GM23338 (cell line): ENCODE results near the gene ARL6IP1. TPM values are rescaled to one million over a fixed set of nuclear protein-coding genes. Genes with fewer than 3 reads are reported as not detected.

Experiments used
- ATAC-seq: fragments of 200-7000 bp; cut with Tn5 transposase; 3 replicates; pipeline ENCODE4 v1.9.1; 2020
- DNase-seq: peaks from one replicate; pipeline ENCODE4 v3.0.0-alpha.2; 2015; ENCODE audit warnings: low spot score
- H2AFZ ChIP-seq: fragments of 200-600 bp; sonication (generic); 2 replicates; pipeline ENCODE4 v1.8.0; 2016; ENCODE audit warnings: antibody characterized with exemption, mild to moderate bottlenecking, moderate library complexity
- H3F3A ChIP-seq: fragments of 200-600 bp; sonication (generic); replicated peaks from 2 replicates; pipeline ENCODE4 v1.8.0; 2017; ENCODE audit warnings: antibody characterized with exemption, mixed run types, low read depth
- H3K27ac ChIP-seq: fragments of 200-600 bp; sonication (generic); 2 replicates; pipeline ENCODE4 v1.6.1; 2016; ENCODE audit warnings: low read depth
- H3K27me3 ChIP-seq: fragments of 200-600 bp; sonication (generic); 2 replicates; pipeline ENCODE4 v1.8.0; 2016; ENCODE audit warnings: mild to moderate bottlenecking, mixed run types, moderate library complexity; ENCODE audit not compliant: insufficient read depth
- H3K36me3 ChIP-seq: fragments of 200-600 bp; sonication (generic); 2 replicates; pipeline ENCODE4 v1.8.0; 2016; ENCODE audit warnings: mild to moderate bottlenecking; ENCODE audit not compliant: insufficient read depth
- H3K4me1 ChIP-seq: fragments of 200-600 bp; sonication (generic); 2 replicates; pipeline ENCODE4 v1.8.0; 2016; ENCODE audit warnings: mild to moderate bottlenecking, moderate library complexity; ENCODE audit not compliant: insufficient read depth
- H3K4me2 ChIP-seq: fragments of 200-600 bp; sonication (generic); 2 replicates; pipeline ENCODE4 v1.7.1; 2017; ENCODE audit warnings: mixed run types
- H3K4me3 ChIP-seq: fragments of 200-600 bp; sonication (generic); 2 replicates; pipeline ENCODE4 v1.6.1; 2016; ENCODE audit warnings: mixed run types
- H3K79me2 ChIP-seq: fragments of 200-600 bp; sonication (generic); replicated peaks from 2 replicates; pipeline ENCODE4 v1.8.0; 2017; ENCODE audit warnings: mild to moderate bottlenecking; ENCODE audit not compliant: insufficient read depth
- H3K9me2 ChIP-seq: fragments of 200-600 bp; sonication (generic); 2 replicates; pipeline ENCODE4 v1.8.0; 2017; ENCODE audit not compliant: insufficient read depth
- H4K20me1 ChIP-seq: fragments of 200-600 bp; sonication (generic); replicated peaks from 2 replicates; pipeline ENCODE4 v1.8.0; 2017; ENCODE audit warnings: mild to moderate bottlenecking; ENCODE audit not compliant: insufficient read depth
- H3K27ac Mint-ChIP-seq: 2 replicates; pipeline ENCODE4 v1.8.0; 2020; ENCODE audit warnings: inconsistent platforms, mild to moderate bottlenecking, moderate library complexity, mixed read lengths
- H3K27me3 Mint-ChIP-seq: 3 replicates; pipeline ENCODE4 v1.8.0; 2022; ENCODE audit warnings: low read depth, mild to moderate bottlenecking, moderate library complexity, mixed read lengths, inconsistent platforms; ENCODE audit not compliant: insufficient read depth, poor library complexity
- H3K36me3 Mint-ChIP-seq: 3 replicates; pipeline ENCODE4 v1.8.0; 2021; ENCODE audit warnings: low read depth, mild to moderate bottlenecking, inconsistent platforms, moderate library complexity, mixed read lengths
- H3K4me1 Mint-ChIP-seq: 3 replicates; pipeline ENCODE4 v1.8.0; 2020; ENCODE audit warnings: mild to moderate bottlenecking, inconsistent platforms, mixed read lengths
- H3K4me3 Mint-ChIP-seq: 3 replicates; pipeline ENCODE4 v1.8.0; 2021; ENCODE audit warnings: moderate library complexity, mild to moderate bottlenecking, inconsistent platforms, mixed read lengths
- H3K9me3 Mint-ChIP-seq: 3 replicates; pipeline ENCODE4 v1.8.0; 2020; ENCODE audit warnings: moderate library complexity, mild to moderate bottlenecking, inconsistent platforms, mixed read lengths
- CREB1 ChIP-seq: fragments of 250-450 bp; sonication (Bioruptor Pico); IDR thresholded peaks from 2 replicates; pipeline ENCODE4 v1.5.0; 2020; ENCODE audit warnings: low read depth, mild to moderate bottlenecking, moderate library complexity
- EZH2phosphoT487 ChIP-seq: fragments of 200-600 bp; sonication (generic); IDR thresholded peaks from one replicate; pipeline ENCODE4 v1.8.1; 2018; ENCODE audit warnings: antibody characterized with exemption; ENCODE audit not compliant: unreplicated experiment
- NANOG ChIP-seq: IDR thresholded peaks from 2 replicates; pipeline ENCODE4 v1.6.1; 2016; ENCODE audit warnings: antibody characterized with exemption, borderline replicate concordance
- polyA plus RNA-seq: library from polyadenylated mRNA; unstranded; fragments of >200 nt; fragmentation: Nextera tagmentation; extraction: Ambion mirVana; gene quantifications from 2 replicates; pipeline ENCODE4 v1.2.1, GENCODE V29; 2016
- total RNA-seq: library from RNA; depleted of rRNA; stranded (reverse); fragments of >200 nt; shearing (Covaris generic); gene quantifications from 2 replicates; pipeline ENCODE4 v1.2.3, GENCODE V29; 2014
- TF ChIP-seq, protein P1 (sequence below): fragments of 250-450 bp; sonication (Bioruptor Pico); IDR thresholded peaks from 2 replicates; pipeline ENCODE4 v1.5.0; 2020; ENCODE audit warnings: mild to moderate bottlenecking, moderate library complexity
- TF ChIP-seq, protein P2 (sequence below): IDR thresholded peaks from one replicate; pipeline ENCODE4 v1.6.1; 2018; ENCODE audit warnings: antibody characterized with exemption; ENCODE audit not compliant: unreplicated experiment

Gene ARL6IP1
- total and polyA plus RNA-seq, 2 experiments from 2014 or later: 192 to 250 TPM

DNA sequence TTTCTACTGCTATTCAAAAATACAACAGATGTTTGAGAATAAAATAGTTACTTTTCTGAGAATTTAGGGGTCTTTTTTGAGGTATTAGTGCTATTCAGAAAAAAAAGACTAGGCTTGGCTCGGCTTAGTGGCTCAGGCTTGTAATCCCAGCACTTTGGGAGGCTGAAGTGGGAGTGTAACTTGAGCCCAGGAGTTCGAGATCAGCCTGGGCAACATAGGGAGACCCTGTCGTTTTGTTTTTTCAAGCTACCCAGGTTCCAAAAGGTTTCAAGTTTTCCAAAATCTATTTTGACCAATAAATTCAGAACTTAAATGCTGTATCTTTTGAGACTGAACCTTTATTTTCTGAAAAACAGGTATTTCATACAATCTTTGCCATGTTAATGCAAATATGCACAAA is 3.2 kb upstream of the ARL6IP1 start:
- H3K27me3 Mint-ChIP-seq: peaks cover 20% of the 10 kb centered on the region
- peak overlapping the region; percentile 92; the same call in 1 of the 2 replicates for H3K27ac Mint-ChIP-seq
- TF ChIP-seq, protein P1, sequence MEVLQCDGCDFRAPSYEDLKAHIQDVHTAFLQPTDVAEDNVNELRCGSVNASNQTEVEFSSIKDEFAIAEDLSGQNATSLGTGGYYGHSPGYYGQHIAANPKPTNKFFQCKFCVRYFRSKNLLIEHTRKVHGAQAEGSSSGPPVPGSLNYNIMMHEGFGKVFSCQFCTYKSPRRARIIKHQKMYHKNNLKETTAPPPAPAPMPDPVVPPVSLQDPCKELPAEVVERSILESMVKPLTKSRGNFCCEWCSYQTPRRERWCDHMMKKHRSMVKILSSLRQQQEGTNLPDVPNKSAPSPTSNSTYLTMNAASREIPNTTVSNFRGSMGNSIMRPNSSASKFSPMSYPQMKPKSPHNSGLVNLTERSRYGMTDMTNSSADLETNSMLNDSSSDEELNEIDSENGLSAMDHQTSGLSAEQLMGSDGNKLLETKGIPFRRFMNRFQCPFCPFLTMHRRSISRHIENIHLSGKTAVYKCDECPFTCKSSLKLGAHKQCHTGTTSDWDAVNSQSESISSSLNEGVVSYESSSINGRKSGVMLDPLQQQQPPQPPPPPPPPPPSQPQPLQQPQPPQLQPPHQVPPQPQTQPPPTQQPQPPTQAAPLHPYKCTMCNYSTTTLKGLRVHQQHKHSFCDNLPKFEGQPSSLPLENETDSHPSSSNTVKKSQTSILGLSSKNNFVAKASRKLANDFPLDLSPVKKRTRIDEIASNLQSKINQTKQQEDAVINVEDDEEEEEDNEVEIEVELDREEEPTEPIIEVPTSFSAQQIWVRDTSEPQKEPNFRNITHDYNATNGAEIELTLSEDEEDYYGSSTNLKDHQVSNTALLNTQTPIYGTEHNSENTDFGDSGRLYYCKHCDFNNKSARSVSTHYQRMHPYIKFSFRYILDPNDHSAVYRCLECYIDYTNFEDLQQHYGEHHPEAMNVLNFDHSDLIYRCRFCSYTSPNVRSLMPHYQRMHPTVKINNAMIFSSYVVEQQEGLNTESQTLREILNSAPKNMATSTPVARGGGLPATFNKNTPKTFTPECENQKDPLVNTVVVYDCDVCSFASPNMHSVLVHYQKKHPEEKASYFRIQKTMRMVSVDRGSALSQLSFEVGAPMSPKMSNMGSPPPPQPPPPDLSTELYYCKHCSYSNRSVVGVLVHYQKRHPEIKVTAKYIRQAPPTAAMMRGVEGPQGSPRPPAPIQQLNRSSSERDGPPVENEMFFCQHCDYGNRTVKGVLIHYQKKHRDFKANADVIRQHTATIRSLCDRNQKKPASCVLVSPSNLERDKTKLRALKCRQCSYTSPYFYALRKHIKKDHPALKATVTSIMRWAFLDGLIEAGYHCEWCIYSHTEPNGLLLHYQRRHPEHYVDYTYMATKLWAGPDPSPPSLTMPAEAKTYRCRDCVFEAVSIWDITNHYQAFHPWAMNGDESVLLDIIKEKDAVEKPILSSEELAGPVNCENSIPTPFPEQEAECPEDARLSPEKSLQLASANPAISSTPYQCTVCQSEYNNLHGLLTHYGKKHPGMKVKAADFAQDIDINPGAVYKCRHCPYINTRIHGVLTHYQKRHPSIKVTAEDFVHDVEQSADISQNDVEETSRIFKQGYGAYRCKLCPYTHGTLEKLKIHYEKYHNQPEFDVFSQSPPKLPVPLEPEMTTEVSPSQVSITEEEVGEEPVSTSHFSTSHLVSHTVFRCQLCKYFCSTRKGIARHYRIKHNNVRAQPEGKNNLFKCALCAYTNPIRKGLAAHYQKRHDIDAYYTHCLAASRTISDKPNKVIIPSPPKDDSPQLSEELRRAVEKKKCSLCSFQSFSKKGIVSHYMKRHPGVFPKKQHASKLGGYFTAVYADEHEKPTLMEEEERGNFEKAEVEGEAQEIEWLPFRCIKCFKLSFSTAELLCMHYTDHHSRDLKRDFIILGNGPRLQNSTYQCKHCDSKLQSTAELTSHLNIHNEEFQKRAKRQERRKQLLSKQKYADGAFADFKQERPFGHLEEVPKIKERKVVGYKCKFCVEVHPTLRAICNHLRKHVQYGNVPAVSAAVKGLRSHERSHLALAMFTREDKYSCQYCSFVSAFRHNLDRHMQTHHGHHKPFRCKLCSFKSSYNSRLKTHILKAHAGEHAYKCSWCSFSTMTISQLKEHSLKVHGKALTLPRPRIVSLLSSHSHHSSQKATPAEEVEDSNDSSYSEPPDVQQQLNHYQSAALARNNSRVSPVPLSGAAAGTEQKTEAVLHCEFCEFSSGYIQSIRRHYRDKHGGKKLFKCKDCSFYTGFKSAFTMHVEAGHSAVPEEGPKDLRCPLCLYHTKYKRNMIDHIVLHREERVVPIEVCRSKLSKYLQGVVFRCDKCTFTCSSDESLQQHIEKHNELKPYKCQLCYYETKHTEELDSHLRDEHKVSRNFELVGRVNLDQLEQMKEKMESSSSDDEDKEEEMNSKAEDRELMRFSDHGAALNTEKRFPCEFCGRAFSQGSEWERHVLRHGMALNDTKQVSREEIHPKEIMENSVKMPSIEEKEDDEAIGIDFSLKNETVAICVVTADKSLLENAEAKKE: no peak
- TF ChIP-seq NANOG (no peak), EZH2phosphoT487 (no peak), CREB1 (CRISPR knock-in tag) (no peak)
- TF ChIP-seq, protein P2, sequence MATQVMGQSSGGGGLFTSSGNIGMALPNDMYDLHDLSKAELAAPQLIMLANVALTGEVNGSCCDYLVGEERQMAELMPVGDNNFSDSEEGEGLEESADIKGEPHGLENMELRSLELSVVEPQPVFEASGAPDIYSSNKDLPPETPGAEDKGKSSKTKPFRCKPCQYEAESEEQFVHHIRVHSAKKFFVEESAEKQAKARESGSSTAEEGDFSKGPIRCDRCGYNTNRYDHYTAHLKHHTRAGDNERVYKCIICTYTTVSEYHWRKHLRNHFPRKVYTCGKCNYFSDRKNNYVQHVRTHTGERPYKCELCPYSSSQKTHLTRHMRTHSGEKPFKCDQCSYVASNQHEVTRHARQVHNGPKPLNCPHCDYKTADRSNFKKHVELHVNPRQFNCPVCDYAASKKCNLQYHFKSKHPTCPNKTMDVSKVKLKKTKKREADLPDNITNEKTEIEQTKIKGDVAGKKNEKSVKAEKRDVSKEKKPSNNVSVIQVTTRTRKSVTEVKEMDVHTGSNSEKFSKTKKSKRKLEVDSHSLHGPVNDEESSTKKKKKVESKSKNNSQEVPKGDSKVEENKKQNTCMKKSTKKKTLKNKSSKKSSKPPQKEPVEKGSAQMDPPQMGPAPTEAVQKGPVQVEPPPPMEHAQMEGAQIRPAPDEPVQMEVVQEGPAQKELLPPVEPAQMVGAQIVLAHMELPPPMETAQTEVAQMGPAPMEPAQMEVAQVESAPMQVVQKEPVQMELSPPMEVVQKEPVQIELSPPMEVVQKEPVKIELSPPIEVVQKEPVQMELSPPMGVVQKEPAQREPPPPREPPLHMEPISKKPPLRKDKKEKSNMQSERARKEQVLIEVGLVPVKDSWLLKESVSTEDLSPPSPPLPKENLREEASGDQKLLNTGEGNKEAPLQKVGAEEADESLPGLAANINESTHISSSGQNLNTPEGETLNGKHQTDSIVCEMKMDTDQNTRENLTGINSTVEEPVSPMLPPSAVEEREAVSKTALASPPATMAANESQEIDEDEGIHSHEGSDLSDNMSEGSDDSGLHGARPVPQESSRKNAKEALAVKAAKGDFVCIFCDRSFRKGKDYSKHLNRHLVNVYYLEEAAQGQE: no peak
- H3K4me3 Mint-ChIP-seq: no peak overlapping the region; the same call in 2 of the 3 replicates
- Histone ChIP-seq H3K9me2 (no peaks in the 10 kb centered on the region), H3F3A (peaks cover 4% of the 10 kb centered on the region), H3K36me3 (peaks cover 18% of the 10 kb centered on the region), H4K20me1 (peaks cover 8% of the 10 kb centered on the region), H2AFZ (no peak overlapping the region), H3K4me3 (peak overlapping the region; percentile 17; the same call in 1 of the 2 replicates), H3K27ac (peak overlapping the region; percentile 4; the same call in 1 of the 2 replicates), H3K27me3 (no peaks in the 10 kb centered on the region), H3K4me2 (peak overlapping the region; percentile 53), H3K4me1 (peaks cover 47% of the 10 kb centered on the region), H3K79me2 (peaks cover 21% of the 10 kb centered on the region)
- DNase-seq (peak; percentile 37), ATAC-seq (no peak)
- no peaks in the 10 kb centered on the region for H3K9me3 Mint-ChIP-seq
- H3K4me1 Mint-ChIP-seq: peaks cover 48% of the 10 kb centered on the region
- peaks cover 42% of the 10 kb centered on the region for H3K36me3 Mint-ChIP-seq
